HG02571 (cell line): ENCODE data around the gene CUL9.

Experiments
- ATAC-seq: cut with Tn5 transposase; IDR thresholded peaks from one replicate; pipeline ENCODE4 v1.9.1; 2021; ENCODE audit warnings: mild to moderate bottlenecking, moderate library complexity; ENCODE audit not compliant: unreplicated experiment

CUL9 gene

GRCh38 chr6:43172104-43173007, 9.6 kb upstream of the CUL9 start:
- ATAC-seq = no peak

DNA sequence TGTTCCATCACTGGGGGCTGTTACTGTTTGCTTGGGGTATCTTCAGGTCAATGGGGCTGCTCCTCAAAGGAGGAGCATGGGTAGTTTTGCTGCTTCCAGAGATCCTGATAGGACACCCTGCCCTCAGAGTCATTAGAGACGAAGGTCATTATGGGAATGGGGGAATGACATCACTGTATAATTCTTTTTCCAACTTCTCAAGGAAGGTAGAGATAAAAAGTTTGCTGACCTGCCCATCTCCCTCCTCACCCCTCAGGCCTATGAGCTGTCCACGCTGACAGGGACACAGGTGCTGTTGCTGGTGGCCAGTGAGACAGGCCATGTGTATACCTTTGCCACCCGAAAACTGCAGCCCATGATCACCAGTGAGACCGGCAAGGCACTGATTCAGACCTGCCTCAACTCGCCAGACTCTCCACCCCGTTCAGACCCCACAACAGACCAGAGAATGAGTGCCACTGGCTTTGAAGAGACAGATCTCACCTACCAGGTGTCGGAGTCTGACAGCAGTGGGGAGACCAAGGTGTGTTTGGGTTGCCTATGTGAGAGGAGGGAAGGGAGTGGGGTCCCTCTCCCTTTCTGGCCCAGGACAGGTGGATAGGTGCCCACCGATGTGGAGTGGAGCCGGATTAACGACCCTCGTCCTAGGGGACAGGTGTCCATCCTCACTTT, 8.3 kb upstream of the CUL9 start:
- no peak for ATAC-seq

DNA sequence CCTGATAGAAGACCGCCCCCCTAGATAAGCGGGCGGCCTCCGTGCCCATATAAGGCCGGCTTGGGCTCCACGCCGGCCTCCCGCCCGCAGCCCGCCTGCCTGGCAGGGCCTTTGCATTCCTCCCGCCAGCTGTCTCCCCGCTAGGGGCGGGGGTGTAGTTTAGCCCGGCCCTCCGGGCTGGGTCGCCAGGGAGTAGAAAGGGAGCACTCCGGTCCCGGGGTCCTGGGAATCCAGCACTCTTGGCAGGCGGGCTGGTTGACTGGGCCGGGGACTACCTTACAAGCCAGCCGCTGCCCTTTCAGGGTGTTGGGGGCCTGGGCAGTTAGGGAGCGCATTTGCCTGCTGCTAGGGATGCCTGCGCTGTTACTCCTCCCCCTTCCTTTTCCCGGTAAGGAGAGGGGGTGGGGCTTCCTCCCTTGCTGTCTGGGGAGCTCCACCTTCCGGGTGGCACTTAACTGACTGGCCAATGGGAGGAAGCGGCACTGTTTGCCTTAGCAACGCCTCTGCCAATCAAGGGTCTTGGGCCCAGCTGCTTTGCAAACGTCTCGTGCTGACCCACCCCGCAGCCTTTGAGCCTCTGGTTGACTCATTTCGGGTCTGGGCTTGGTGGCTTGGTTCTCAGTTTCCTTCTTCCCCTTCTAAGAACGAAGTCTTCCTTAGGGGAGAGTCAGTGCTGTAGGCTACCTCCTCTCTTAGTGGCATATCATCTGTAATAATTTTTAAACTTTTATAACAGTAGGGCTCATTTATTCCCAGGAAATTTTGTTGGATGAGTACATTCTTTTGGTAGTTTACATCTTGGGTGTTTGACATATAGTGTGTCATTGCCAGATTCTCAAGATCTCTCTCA, 7.5 kb upstream of the CUL9 start:
- ATAC-seq = peak; percentile 66

GRCh38 chr6:43175676-43176422, 6.1 kb upstream of the CUL9 start:
- no peak for ATAC-seq

DNA sequence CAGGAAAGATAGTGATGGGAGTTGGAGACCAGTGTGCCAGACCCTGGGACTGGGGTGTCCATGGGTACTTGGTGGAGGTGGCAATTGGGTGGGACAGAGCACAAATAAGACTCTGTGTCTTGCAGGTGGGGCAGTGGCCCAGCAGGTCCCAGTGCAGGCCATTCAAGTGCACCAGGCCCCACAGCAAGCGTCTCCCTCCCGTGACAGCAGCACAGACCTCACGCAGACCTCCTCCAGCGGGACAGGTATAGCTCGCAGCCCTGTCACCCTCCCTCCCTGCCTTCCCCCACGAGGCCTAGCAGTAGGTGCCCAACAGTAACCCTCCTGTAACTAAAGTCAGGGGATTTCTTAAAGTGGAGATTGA, 5.6 kb upstream of the CUL9 start:
- no peak for ATAC-seq

DNA sequence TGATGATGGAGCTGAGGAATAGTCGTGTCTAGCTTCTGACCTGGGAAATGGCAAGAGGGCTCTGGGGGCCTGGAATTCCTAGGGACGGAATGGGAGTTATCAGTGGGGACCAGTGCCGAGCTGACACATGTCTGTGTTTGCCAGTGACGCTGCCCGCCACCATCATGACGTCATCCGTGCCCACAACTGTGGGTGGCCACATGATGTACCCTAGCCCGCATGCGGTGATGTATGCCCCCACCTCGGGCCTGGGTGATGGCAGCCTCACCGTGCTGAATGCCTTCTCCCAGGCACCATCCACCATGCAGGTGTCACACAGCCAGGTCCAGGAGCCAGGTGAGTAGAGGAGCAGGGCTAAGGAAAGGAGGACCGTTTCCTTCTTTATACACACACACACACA, 3.8 kb upstream of the CUL9 start:
- ATAC-seq = no peak

DNA sequence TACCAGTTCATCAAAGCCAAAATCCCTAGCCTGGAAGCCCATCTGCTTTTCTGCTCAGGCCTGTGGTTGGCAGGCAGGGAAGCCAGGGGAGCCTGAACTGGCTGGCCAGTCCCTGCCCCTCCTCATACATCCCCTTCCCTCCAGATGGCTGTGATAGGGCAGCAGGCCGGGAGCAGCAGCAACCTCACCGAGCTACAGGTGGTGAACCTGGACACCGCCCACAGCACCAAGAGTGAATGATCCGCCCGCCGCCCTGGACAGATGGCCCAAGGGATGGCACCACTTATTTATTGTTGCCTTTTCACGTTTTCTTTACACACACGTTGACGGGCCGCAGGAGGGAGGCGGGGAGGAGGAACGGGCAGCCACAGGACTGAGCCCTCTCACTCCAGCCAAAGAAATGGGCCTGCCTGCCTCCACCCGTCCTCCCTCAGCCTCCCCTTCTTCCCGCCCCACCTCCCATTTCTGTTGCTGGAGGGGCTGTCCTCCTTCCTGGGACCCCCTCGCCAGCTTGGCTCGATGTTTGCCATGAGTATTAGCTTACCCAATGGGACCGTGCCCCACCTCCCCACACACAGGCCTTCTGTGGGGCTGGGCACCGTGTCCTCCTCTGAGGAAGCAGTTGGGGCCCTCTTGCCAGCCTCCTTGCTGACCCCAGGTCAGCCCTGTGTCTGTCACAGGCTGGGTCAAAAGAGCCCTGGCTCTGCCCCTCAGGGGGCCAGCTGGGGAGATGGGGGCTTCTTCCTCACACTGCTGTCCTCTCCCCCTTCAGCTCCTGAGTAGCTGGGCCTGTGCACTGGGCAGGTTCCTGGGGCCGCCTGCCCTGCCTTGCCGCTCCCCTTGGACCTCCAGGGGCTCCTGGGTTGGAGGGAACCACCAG, 2.8 kb upstream of the CUL9 start:
- ATAC-seq = no peak

DNA sequence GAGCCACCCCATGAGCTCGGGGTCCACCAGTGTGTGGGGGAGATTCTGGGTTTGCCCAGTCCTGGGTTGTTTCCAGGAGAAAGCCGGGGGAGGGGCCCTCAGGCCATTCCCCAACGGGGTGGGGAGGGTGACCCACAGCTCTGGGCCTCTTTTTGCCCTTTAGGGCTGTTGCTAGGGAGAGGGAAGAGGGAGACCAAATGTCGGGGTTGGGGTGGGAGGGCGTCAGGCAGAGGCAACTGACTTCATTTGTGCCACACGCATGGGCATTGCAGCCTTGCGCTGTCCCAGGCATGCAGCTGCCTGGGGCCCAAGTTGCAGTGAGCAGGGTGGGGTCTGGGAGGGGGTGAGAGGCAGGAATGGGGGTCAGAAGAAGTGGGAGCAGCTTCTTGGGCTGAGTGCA, 1.9 kb upstream of the CUL9 start:
- ATAC-seq = no peak

- ATAC-seq = no peak
Measured at GRCh38 chr6:43180985-43181384, 1.0 kb upstream of the CUL9 start.

GRCh38 chr6:43181621-43181941, 415 bp upstream of the CUL9 start:
- no peak for ATAC-seq

GRCh38 chr6:43183441-43183840, 1.4 kb downstream of the CUL9 start:
- no peak for ATAC-seq

DNA sequence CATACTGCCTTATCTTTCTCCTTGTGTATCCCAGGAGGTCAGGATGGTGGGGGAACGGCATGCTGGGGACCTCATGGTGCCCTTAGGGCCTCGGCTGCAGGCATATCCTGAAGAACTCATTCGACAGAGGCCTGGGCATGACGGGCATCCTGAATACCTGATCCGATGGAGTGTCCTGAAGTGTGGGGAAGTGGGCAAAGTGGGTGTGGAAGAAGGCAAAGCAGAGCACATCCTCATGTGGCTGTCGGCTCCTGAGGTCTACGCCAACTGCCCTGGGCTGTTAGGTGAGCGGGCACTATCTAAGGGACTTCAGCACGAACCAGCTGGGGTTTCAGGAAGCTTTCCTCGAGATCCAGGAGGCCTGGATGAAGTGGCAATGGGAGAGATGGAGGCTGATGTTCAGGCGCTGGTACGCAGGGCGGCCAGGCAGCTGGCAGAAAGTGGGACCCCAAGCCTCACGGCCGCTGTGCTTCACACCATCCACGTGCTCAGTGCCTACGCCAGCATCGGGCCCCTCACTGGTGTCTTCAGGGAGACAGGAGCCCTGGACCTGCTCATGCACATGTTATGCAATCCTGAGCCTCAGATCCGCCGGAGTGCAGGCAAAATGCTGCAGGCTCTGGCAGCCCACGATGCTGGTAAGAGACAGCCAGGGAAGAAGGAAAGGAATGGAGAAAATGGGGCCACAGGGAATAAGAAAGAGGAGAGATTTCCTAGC, 2.4 kb downstream of the CUL9 start:
- ATAC-seq = no peak

GRCh38 chr6:43185391-43185985, 3.5 kb downstream of the CUL9 start:
- ATAC-seq = no peak

GRCh38 chr6:43186019-43186418, 4.0 kb downstream of the CUL9 start:
- ATAC-seq = no peak

- ATAC-seq = no peak
Measured at GRCh38 chr6:43186706-43187105, 4.7 kb downstream of the CUL9 start.

- ATAC-seq = no peak
Measured at GRCh38 chr6:43187821-43188220, 5.8 kb downstream of the CUL9 start.

DNA sequence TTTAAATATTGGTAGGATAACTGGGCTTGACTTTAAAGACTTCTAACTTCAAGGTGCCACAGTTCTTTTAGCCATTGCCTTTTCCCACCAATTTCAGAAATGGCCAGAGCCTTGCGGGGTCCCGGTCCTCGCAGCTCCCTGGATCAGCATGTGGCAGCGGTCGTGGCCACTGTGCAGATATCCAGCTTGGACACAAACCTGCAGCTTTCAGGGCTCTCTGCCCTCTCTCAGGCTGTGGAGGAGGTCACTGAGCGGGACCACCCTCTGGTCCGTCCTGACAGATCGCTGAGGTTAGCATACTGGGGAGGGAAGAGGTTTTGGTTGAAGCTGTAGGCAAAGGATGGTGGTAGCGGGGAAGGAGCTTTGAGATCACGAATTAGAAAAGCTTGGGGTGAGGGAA, 6.4 kb downstream of the CUL9 start:
- ATAC-seq = no peak

DNA sequence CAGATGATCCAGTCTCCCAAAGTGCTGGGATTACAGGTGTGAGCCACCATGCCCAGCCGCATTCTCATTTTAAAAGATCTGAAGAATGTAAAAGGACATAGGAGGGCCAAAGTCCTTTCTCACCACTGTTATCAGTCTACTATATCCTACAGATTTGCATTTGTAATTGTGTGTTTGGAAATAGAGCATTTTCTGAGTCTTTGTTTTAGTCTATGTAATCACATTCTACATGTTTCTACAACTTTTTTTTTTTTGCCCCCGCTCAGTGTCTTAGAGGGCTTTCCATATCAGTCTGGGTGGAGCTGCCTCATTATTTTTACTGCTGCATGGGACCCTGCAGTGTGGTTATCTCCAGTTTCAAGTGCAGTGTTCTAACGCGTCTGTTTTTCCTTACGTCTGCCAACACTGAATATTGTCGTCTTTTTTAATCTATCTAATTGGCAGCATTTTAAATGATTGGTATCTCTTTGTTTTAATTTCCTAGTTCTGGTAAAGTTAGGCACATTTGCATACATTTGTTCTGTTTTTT, 7.8 kb downstream of the CUL9 start:
- ATAC-seq = no peak

DNA sequence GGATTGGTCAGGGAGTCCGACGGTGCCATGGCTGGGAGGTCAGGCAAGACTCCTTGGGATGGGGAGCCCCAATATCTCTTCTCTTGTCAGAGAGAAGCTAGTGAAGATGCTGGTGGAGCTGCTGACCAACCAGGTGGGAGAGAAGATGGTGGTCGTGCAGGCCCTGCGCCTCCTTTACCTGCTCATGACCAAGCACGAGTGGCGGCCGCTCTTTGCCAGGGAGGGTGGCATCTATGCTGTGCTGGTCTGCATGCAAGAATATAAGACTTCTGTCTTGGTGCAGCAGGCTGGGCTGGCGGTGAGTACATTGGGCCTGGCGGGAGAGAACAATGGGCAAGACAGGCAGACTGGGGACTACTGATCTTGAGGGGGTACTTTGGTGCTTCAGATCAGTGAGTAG, 10.9 kb downstream of the CUL9 start:
- ATAC-seq = no peak
